ENCODE measurements around the gene STAC3.
A peak's percentile ranks its signal among the peaks of the same experiment; 100 is the strongest.
"Not testable (repeated sequence)": the region's sequence is repeated elsewhere in the genome, so short reads cannot be mapped to it uniquely, and the experiment has no call there.

STAC3 gene

GRCh38 chr12:57250956-57251355 is at the start of gene STAC3:
Gene STAC3 (minus strand): TSS chr12:57251187. CDS start chr12:57249636, 1,551 bp downstream.
- no peak for DNase-seq

GRCh38 chr12:57299514-57300016 is 48.6 kb upstream of the STAC3 start:
- no peak for DNase-seq

GRCh38 chr12:57296291-57296690 is 45.3 kb upstream of the STAC3 start:
- DNase-seq: no peak

- DNase-seq: not testable (repeated sequence)
Observed at GRCh38 chr12:57282073-57282472, 31.1 kb upstream of the STAC3 start.

- DNase-seq: no peak
Observed at GRCh38 chr12:57280211-57281062, 29.4 kb upstream of the STAC3 start.

- DNase-seq: no peak
Observed at GRCh38 chr12:57278465-57279381, 27.7 kb upstream of the STAC3 start.

GRCh38 chr12:57276935-57277563 is 26.1 kb upstream of the STAC3 start:
- peak; percentile 21 for DNase-seq

- DNase-seq: not testable (repeated sequence)
Observed at GRCh38 chr12:57276233-57276632, 25.2 kb upstream of the STAC3 start.

GRCh38 chr12:57273516-57273915 is 22.5 kb upstream of the STAC3 start:
- no peak for DNase-seq

GRCh38 chr12:57272337-57273151 is 21.6 kb upstream of the STAC3 start:
- DNase-seq: no peak

- no peak for DNase-seq
Observed at GRCh38 chr12:57270966-57271470, 20.0 kb upstream of the STAC3 start.

GRCh38 chr12:57268264-57268663 is 17.3 kb upstream of the STAC3 start:
- no peak for DNase-seq

GRCh38 chr12:57266681-57267080 is 15.7 kb upstream of the STAC3 start:
- no peak for DNase-seq

GRCh38 chr12:57263096-57263495 is 12.1 kb upstream of the STAC3 start:
- DNase-seq: no peak

- no peak for DNase-seq
Observed at GRCh38 chr12:57262126-57262822, 11.3 kb upstream of the STAC3 start.

- DNase-seq: peak; percentile 81
Observed at GRCh38 chr12:57261428-57261865, 10.5 kb upstream of the STAC3 start.

GRCh38 chr12:57260366-57260765 is 9.4 kb upstream of the STAC3 start:
- DNase-seq: no peak

- DNase-seq: no peak
Observed at GRCh38 chr12:57258977-57259970, 8.3 kb upstream of the STAC3 start.

GRCh38 chr12:57255916-57256315 is 4.9 kb upstream of the STAC3 start:
- DNase-seq: no peak
